B cell (primary cell): ENCODE measurements around the gene FYB2.

ENCODE experiments used
- CTCF ChIP-seq: fragments of 200-600 bp; IDR thresholded peaks from one replicate; pipeline ENCODE4 v1.8.0; 2022; ENCODE audit warnings: antibody characterized with exemption, mild to moderate bottlenecking
- EZH2 ChIP-seq: IDR thresholded peaks from 2 replicates; pipeline ENCODE4 v1.6.1; 2012; ENCODE audit warnings: borderline replicate concordance, low read depth, mild to moderate bottlenecking, moderate library complexity, low read length; ENCODE audit not compliant: insufficient read depth, poor library complexity, severe bottlenecking

DNA sequence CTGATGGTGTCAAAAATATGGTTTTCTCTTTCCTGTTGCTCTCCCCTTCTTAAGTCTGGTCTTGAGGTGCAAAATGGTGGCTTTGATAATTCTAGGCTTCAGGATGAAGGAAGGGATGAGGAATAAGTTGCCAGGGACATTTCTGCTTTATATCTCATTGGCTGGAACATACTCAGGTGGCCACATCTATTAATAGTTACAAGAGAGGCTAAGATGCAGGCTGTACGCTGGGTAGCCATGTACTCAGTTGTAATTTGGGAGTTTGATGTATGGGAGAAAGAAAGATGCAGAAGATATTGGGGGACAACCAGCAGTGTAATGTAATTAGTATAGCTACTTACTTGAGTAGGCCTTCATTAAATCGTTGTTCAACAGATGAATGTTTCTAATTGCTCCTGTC is 148.9 kb downstream of the FYB2 start:
- no peak for TF ChIP-seq EZH2
- no peak for TF ChIP-seq CTCF
